ENCODE measurements around the gene KLK5.

Gene KLK5

GRCh38 chr19:50968716-50969412, 16.0 kb upstream of the KLK5 start:
- no peak for DNase-seq

- no peak for DNase-seq
Observed at GRCh38 chr19:50967929-50968715, 15.3 kb upstream of the KLK5 start.

GRCh38 chr19:50964266-50964665, 11.4 kb upstream of the KLK5 start:
- DNase-seq, result no peak

- no peak for DNase-seq
Observed at GRCh38 chr19:50963381-50963780, 10.5 kb upstream of the KLK5 start.

- no peak for DNase-seq
Observed at GRCh38 chr19:50962245-50962644, 9.4 kb upstream of the KLK5 start.

GRCh38 chr19:50959731-50960500, 7.1 kb upstream of the KLK5 start:
- DNase-seq, result no peak

- no peak for DNase-seq
Observed at GRCh38 chr19:50957587-50957986, 4.7 kb upstream of the KLK5 start.

GRCh38 chr19:50949861-50950260, 3.0 kb downstream of the KLK5 start:
- DNase-seq, result no peak

- DNase-seq, result no peak
Observed at GRCh38 chr19:50947123-50947522, 5.7 kb downstream of the KLK5 start.

GRCh38 chr19:50944795-50945194, 8.0 kb downstream of the KLK5 start:
- no peak for DNase-seq

GRCh38 chr19:50943074-50943828, 9.6 kb downstream of the KLK5 start:
- DNase-seq, result no peak

GRCh38 chr19:50939596-50939995, 13.2 kb downstream of the KLK5 start:
- DNase-seq, result no peak

GRCh38 chr19:50933640-50934039, 19.2 kb downstream of the KLK5 start:
- DNase-seq, result no peak

GRCh38 chr19:50932690-50933083, 20.2 kb downstream of the KLK5 start:
- DNase-seq, result no peak

GRCh38 chr19:50932018-50932689, 20.7 kb downstream of the KLK5 start:
- no peak for DNase-seq

GRCh38 chr19:50931023-50931422, 21.8 kb downstream of the KLK5 start:
- DNase-seq, result no peak

- no peak for DNase-seq
Observed at GRCh38 chr19:50928831-50929230, 24.0 kb downstream of the KLK5 start.

GRCh38 chr19:50926144-50926543, 26.7 kb downstream of the KLK5 start:
- no peak for DNase-seq

GRCh38 chr19:50925734-50926133, 27.1 kb downstream of the KLK5 start:
- no peak for DNase-seq

GRCh38 chr19:50924586-50924985, 28.3 kb downstream of the KLK5 start:
- DNase-seq, result no peak

GRCh38 chr19:50922317-50922853, 30.5 kb downstream of the KLK5 start:
- peak; percentile 77 for DNase-seq
